Prostate gland (tissue), 2 donors: ENCODE data around the gene TMEM250.

ENCODE experiments used
- POLR2A ChIP-seq: fragments of 450-650 bp; IDR thresholded peaks from one replicate; pipeline ENCODE4 v1.6.1; 2016; ENCODE audit warnings: antibody characterized with exemption, mild to moderate bottlenecking
- TF ChIP-seq, protein P1 (sequence below), 4 experiments: fragments of 200-600 bp in 2 of 4; fragments of 450-650 bp in 2 of 4; sonication (generic) in 2 of 4; IDR thresholded peaks; 1 replicate in 3 of 4; 2 replicates in 1 of 4; pipeline ENCODE4 v1.5.1; 2016 to 2019; ENCODE audit warnings: antibody characterized with exemption in 4 of 4, mild to moderate bottlenecking in 2 of 4, moderate library complexity in 2 of 4

DNA sequence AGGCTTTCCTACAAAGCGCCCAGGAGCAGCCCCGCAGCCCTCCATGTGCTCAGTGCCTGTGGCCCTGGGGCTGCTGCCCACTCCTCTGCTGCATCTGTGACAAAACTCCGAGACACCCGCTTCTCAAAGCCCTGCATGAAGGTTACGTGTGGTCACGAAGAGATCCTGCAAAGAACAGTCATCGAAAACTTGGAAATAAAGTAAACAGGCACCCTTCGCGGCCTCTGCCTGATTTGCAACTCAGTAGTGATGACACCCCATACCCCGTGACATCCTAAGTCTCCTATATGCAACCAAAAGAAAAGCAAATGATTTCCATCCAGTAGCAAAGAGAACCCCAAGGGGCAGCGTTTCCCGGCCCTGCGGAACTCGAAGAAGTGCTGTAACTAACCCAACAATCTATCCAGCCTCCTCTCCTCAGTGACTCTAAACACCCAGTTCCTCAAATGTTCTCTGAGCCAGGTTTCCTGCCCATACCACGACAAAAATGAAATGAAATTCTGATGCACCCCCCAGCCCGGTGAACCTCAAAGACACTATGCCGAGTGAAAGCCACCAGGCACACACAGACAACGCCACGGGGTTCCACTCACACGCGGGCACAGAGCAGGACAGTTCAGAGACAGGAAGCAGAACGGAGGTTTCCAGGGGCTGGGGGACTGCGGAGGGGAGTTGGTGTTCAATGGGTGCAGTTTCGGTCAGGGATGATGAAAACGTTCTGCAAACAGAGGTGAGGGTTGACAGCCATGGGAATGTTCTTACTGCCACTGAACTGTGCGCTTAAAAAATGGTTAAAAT is 42.6 kb downstream of the TMEM250 start:
- TF ChIP-seq, protein P1, sequence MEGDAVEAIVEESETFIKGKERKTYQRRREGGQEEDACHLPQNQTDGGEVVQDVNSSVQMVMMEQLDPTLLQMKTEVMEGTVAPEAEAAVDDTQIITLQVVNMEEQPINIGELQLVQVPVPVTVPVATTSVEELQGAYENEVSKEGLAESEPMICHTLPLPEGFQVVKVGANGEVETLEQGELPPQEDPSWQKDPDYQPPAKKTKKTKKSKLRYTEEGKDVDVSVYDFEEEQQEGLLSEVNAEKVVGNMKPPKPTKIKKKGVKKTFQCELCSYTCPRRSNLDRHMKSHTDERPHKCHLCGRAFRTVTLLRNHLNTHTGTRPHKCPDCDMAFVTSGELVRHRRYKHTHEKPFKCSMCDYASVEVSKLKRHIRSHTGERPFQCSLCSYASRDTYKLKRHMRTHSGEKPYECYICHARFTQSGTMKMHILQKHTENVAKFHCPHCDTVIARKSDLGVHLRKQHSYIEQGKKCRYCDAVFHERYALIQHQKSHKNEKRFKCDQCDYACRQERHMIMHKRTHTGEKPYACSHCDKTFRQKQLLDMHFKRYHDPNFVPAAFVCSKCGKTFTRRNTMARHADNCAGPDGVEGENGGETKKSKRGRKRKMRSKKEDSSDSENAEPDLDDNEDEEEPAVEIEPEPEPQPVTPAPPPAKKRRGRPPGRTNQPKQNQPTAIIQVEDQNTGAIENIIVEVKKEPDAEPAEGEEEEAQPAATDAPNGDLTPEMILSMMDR (IDR thresholded peaks at IDR 0.05): no peak
- TF ChIP-seq POLR2A: no peak
